Activated CD4-positive, alpha-beta memory T cell treated with anti-CD3 and anti-CD28 coated beads, Interleukin-2, amount 10 ng/mL, durations not matched to agents 7 days and 5 days (primary cell): ENCODE measurements around the gene ACTL10. TPM values are rescaled to one million over a fixed set of nuclear protein-coding genes. Genes with fewer than 3 reads are reported as not detected.
"Not testable (repeated sequence)": the region's sequence is repeated elsewhere in the genome, so short reads cannot be mapped to it uniquely, and the experiment has no call there.

Experiments used
- CTCF ChIA-PET: fragments of 350-600 bp; sonication (Branson Sonifier 250); formaldehyde crosslinking; loops from one replicate; lab custom pipeline; 2021; ENCODE audit warnings: antibody characterized with exemption, inconsistent platforms; lab: Charles Lee
- POLR2A ChIA-PET: fragments of 350-600 bp; sonication (Branson Sonifier 250); formaldehyde crosslinking; loops from one replicate; lab custom pipeline; 2021; ENCODE audit warnings: antibody characterized with exemption; lab: Charles Lee
- DNase-seq: peaks from one replicate; pipeline ENCODE4 v3.0.0-alpha.2; 2020
- H3K27ac Mint-ChIP-seq: one replicate; pipeline ENCODE4 v1.8.0; 2021; ENCODE audit warnings: mild to moderate bottlenecking, mixed read lengths
- H3K27me3 Mint-ChIP-seq: one replicate; pipeline ENCODE4 v1.8.0; 2021; ENCODE audit warnings: mixed read lengths
- H3K36me3 Mint-ChIP-seq: one replicate; pipeline ENCODE4 v1.8.0; 2021; ENCODE audit warnings: low read depth, mixed read lengths
- H3K4me1 Mint-ChIP-seq: one replicate; pipeline ENCODE4 v1.8.0; 2021; ENCODE audit warnings: mixed read lengths
- H3K4me3 Mint-ChIP-seq: one replicate; pipeline ENCODE4 v1.8.0; 2021; ENCODE audit warnings: mild to moderate bottlenecking, mixed read lengths
- H3K9me3 Mint-ChIP-seq: one replicate; pipeline ENCODE4 v1.8.0; 2021; ENCODE audit warnings: mixed read lengths
- total RNA-seq, 2 experiments: library from RNA; stranded (reverse); gene quantifications; one replicate each; pipeline ENCODE4 v1.2.3, GENCODE V29; 2021

Gene ACTL10
- 1 to 10 TPM; 3.7 to 4.5 TPM for total RNA-seq

DNA sequence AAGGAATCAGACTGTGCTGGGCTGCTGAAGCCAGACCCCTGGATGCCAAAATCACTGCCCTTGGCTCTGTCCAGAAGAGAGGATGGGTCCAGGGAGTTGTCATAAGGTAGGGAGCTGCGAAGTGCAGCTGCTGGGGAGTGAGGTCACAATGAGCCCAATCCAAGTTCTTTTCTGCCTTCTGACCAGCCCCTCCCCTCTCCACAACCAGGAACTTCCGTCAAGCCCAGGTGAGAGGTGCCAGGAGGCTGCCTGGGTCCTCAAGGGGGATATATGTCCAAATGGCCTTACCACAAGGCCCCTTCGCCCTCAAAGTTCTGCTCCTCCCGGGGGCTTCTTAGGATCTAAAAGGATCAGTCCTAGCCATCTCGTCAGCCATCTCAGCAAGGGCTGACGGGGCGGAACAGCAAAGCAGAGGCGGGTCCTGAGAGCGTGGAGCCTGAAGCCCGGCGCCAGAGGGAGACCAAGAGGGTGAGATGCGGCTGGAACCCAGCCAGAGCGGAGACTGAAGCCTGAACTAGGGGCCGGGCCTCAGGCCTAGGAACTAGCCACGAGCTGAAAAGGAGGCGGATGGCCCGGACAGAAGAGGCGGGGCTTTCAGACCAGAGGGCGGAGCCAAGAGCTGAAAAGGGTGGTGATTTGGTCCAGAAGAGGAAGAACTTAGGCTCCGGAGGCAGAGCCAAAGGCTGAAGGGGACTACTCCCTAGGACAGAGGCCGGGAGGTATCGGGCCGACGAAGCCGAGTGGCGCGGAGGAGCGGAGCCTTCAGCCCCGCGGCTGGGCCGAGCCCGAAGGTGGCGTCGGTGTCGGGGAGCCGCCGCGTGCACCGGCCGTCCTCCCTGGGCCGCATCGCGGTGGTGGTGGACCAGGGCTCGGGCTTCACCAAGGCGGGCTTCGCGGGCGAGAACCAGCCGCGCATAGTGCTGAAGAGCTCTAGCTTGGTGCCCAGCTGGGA lies at the start of gene ACTL10:
ACTL10 (plus strand) TSS at position 651 of the 952 bp plus-strand sequence. CDS start 555 bp downstream, outside the sequence.
- POLR2A ChIA-PET = interaction anchor here (0.8 to 16.8 kb wide), 20 partner anchors 9 to 445 kb away, joined by 3 to 312 read pairs (median 10); partner anchors contain the start of genes CBFA2T2, CHMP4B, EIF2S2 and PXMP4
- CTCF ChIA-PET = interaction anchor here (0.6 to 4.9 kb wide), 13 partner anchors 13 to 280 kb away, joined by 3 to 63 read pairs (median 6); partner anchors contain the start of genes CBFA2T2, PXMP4 and SNTA1
- H3K36me3 Mint-ChIP-seq = peaks cover 11% of the 10 kb centered on the region

GRCh38 chr20:33621717-33622400 lies 44.9 kb upstream of the ACTL10 start:
- DNase-seq = no peak
- Mint-ChIP-seq H3K4me1 (peaks cover 13% of the 10 kb centered on the region), H3K4me3 (no peak overlapping the region), H3K36me3 (peaks cover 34% of the 10 kb centered on the region), H3K27ac (no peak overlapping the region), H3K27me3 (no peaks in the 10 kb centered on the region), H3K9me3 (no peaks in the 10 kb centered on the region)
- ChIA-PET POLR2A (no interaction called here), CTCF (interaction anchor here (0.6 kb wide), 1 partner anchor 507 kb away, joined by 3 read pairs; no protein-coding TSS in a partner anchor)

More for the DNA sequence above, at the start of gene ACTL10:
- no peaks in the 10 kb centered on the region for H3K27me3 Mint-ChIP-seq
- H3K4me3 Mint-ChIP-seq = peak within 1 kb of the TSS; percentile 91
- H3K9me3 Mint-ChIP-seq = no peaks in the 10 kb centered on the region
- DNase-seq = peak; percentile 88
- H3K27ac Mint-ChIP-seq = peak within 1 kb of the TSS; percentile 90
- peaks cover 58% of the 10 kb centered on the region for H3K4me1 Mint-ChIP-seq

DNA sequence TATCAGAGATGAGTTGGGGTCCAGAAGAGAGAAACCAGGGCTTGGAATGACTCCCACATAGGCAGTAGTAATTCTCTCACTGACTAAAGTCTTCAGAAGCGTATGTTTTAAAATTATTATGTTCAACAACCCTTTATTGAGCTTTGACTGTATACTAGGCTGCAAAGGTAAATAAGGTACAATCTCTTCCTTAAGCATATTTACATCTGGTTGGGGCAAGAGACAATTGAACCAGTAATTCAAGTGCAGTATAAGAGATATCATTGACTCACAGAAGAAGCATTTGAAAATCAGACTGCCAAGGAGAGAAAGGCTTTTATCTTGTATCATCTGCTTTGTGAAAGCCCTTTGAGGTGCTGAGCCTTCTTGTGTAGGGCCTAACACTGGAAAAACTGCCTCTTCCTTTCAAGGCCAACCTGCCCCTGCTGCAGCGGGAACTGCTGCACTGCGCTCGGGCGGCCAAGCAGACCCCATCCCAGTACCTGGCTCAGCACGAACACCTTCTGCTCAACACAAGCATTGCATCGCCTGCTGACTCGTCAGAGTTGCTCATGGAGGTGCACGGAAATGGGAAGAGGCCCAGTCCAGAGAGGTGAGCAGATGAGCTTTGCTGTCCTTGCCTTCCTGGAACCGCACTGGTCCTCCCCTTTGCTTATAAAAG lies 43.9 kb upstream of the ACTL10 start:
- no peak overlapping the region for H3K4me3 Mint-ChIP-seq
- POLR2A ChIA-PET = no interaction called here
- no peaks in the 10 kb centered on the region for H3K27me3 Mint-ChIP-seq
- no peak for DNase-seq
- H3K9me3 Mint-ChIP-seq = no peaks in the 10 kb centered on the region
- no peak overlapping the region for H3K27ac Mint-ChIP-seq
- peaks cover 13% of the 10 kb centered on the region for H3K4me1 Mint-ChIP-seq
- CTCF ChIA-PET = interaction anchor here (0.6 kb wide), 1 partner anchor 506 kb away, joined by 3 read pairs; no protein-coding TSS in a partner anchor
- peaks cover 39% of the 10 kb centered on the region for H3K36me3 Mint-ChIP-seq

DNA sequence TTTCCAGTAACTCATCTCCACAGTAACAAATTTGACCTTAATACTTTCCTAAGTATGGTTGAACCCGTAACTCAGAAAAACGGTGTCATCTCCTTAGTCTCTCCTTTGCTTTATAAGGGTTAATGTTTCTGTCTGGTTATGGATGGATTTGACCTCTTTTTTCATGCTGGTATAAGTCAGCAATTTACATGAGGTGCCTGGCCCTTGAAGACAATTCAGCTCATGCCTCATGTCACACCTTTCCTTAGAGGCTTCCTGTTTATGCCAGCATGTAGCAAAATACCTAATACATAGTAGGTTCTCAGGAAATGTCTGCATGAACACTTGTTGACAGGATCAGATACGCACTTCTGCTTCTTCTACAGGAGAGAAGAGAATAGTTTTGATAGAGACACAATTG lies 42.3 kb upstream of the ACTL10 start:
- Mint-ChIP-seq H3K27ac (peak overlapping the region; percentile 36), H3K36me3 (peaks cover 47% of the 10 kb centered on the region), H3K9me3 (no peaks in the 10 kb centered on the region), H3K4me3 (no peak overlapping the region), H3K4me1 (peaks cover 13% of the 10 kb centered on the region), H3K27me3 (no peaks in the 10 kb centered on the region)
- DNase-seq = no peak
- ChIA-PET CTCF (no interaction called here), POLR2A (no interaction called here)

- H3K36me3 Mint-ChIP-seq = peaks cover 59% of the 10 kb centered on the region
Observed at GRCh38 chr20:33626190-33626589, 40.6 kb upstream of the ACTL10 start.

DNA sequence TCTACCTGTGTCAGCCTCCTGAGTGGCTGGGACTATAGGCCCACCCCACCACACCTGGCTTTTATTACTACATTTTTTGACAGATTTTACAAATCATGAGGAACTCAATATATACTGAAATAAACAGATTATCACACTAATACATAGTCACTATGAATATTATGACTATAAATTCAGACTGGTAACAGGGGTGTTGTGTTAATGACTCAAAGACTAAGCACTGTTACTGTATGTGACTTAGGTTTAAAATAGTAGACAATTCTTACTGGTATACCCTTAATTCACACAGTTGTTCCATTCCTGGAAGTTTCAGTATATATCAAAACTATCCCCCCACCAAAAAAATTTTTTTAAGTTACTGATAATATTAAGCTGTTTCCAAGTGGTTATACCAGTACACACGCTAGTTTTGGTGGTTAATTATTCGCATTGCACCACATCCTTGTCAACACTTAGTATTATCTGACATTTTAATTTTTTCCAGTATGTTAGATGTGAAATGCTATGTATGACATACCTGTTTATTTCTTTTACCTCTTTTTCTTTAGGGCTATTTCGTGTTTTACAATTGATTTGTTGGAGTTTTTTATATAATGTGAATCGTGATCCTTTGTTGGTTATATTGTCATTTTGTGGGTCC lies 39.0 kb upstream of the ACTL10 start:
- Mint-ChIP-seq H3K9me3 (no peaks in the 10 kb centered on the region), H3K27ac (no peak overlapping the region), H3K4me1 (peaks cover 13% of the 10 kb centered on the region), H3K36me3 (peaks cover 59% of the 10 kb centered on the region), H3K4me3 (no peak overlapping the region), H3K27me3 (no peaks in the 10 kb centered on the region)
- no peak for DNase-seq
- CTCF ChIA-PET = no interaction called here
- POLR2A ChIA-PET = no interaction called here

More at GRCh38 chr20:33626190-33626589, 40.6 kb upstream of the ACTL10 start:
- no peak for DNase-seq
- peaks cover 13% of the 10 kb centered on the region for H3K4me1 Mint-ChIP-seq
- H3K27me3 Mint-ChIP-seq = no peaks in the 10 kb centered on the region
- H3K27ac Mint-ChIP-seq = no peak overlapping the region
- no peaks in the 10 kb centered on the region for H3K9me3 Mint-ChIP-seq
- no peak overlapping the region for H3K4me3 Mint-ChIP-seq
- ChIA-PET CTCF (interaction anchor here (0.6 kb wide), 1 partner anchor 105 kb away, joined by 3 read pairs; no protein-coding TSS in a partner anchor), POLR2A (no interaction called here)

DNA sequence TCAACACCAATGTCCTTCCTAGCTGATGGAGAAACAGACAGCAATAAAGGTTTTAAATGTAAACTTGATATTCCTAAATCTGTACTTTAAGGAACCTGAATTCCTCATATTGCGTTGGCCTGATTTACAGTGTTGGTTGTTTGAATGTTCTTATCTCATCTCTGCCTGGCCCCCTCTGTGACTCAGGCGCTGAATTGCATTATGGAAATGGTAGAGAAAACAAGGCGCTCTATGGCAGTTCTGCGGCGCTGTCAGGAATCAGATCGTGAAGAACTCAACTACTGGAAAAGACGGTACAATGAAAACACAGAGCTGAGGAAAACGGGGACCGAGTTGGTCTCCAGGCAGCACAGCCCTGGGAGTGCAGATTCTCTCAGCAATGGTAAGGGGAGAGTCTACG lies 37.2 kb upstream of the ACTL10 start:
- H3K9me3 Mint-ChIP-seq = no peaks in the 10 kb centered on the region
- H3K4me3 Mint-ChIP-seq = no peak overlapping the region
- H3K36me3 Mint-ChIP-seq = peaks cover 54% of the 10 kb centered on the region
- CTCF ChIA-PET = no interaction called here
- POLR2A ChIA-PET = no interaction called here
- no peak for DNase-seq
- no peak overlapping the region for H3K27ac Mint-ChIP-seq
- H3K4me1 Mint-ChIP-seq = peaks cover 15% of the 10 kb centered on the region
- no peaks in the 10 kb centered on the region for H3K27me3 Mint-ChIP-seq

DNA sequence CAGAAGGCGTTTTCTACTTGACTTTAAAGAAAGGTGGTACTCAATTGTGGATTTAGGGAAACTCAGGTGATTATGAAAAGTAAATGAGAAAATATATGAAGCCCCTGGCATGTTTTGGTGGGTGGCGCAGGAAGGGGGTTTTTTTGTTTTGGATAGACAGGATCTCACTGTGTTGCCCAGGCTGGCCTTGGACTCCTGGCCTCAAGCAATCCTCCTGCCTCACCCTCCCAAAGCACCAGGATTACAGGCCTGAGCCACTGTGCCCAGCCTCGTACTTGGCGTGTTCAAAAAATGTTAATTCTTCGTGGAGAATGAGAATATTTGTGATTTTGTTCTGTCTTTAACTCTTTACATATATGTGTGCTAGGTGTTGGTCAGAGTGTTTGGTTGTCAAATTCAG lies 36.8 kb upstream of the ACTL10 start:
- Mint-ChIP-seq H3K27ac (no peak overlapping the region), H3K4me3 (no peak overlapping the region), H3K9me3 (no peaks in the 10 kb centered on the region), H3K36me3 (peaks cover 53% of the 10 kb centered on the region), H3K4me1 (peaks cover 13% of the 10 kb centered on the region), H3K27me3 (no peaks in the 10 kb centered on the region)
- ChIA-PET CTCF (interaction anchor here (1.2 kb wide), 1 partner anchor 115 kb away, joined by 4 read pairs; no protein-coding TSS in a partner anchor), POLR2A (no interaction called here)
- DNase-seq = no peak

DNA sequence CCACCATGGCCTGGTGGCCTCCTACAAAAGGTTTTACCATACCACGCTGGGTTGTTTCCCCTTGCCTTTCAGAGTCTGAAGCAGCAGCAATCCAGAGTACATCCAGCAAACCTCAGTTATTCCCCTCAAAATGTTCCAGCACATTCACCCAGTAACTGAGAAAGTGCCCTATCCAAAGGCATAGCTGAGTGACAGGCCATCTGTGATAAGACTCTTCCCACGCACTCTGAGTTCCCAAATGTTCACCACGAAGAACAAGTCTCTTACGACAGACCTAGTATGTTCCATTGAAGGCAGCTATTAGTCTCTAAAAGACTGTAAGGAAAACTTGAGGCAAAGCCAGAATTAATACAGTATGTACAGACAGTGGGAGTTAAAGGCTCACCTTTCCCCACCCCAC lies 36.2 kb upstream of the ACTL10 start:
- Mint-ChIP-seq H3K4me3 (no peak overlapping the region), H3K9me3 (no peaks in the 10 kb centered on the region), H3K27me3 (no peaks in the 10 kb centered on the region), H3K36me3 (peaks cover 48% of the 10 kb centered on the region), H3K27ac (no peak overlapping the region), H3K4me1 (peaks cover 11% of the 10 kb centered on the region)
- ChIA-PET POLR2A (no interaction called here), CTCF (interaction anchor here (1.2 kb wide), 1 partner anchor 116 kb away, joined by 4 read pairs; no protein-coding TSS in a partner anchor)
- no peak for DNase-seq

DNA sequence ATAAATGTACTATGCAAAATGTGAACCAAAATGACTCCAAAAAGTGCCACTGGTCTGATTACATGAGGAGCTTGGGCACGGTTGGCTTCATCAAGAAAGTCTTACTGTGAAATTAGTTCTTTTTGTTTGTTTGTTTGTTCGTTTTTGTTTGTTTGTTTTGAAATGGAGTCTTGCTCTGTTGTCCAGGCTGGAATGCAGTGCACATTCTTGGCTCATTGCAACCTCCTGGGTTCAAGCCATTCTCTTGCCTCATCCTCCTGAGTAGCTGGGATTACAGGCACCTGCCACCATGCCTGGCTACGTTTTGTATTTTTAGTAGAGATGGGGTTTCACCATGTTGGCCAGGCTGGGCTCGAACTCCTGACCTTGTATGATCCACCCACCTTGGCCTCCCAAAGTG lies 34.8 kb upstream of the ACTL10 start:
- H3K27me3 Mint-ChIP-seq, H3K9me3 Mint-ChIP-seq, H3K27ac Mint-ChIP-seq, H3K4me3 Mint-ChIP-seq, DNase-seq, CTCF ChIA-PET: not testable (repeated sequence)
- peaks cover 41% of the 10 kb centered on the region for H3K36me3 Mint-ChIP-seq
- POLR2A ChIA-PET = interaction anchor here (0.6 kb wide), 1 partner anchor 239 kb away, joined by 3 read pairs; no protein-coding TSS in a partner anchor
- peaks cover 11% of the 10 kb centered on the region for H3K4me1 Mint-ChIP-seq

- Mint-ChIP-seq H3K27ac (no peak overlapping the region), H3K36me3 (peaks cover 40% of the 10 kb centered on the region), H3K4me3 (no peak overlapping the region), H3K9me3 (no peaks in the 10 kb centered on the region), H3K27me3 (no peaks in the 10 kb centered on the region), H3K4me1 (peaks cover 15% of the 10 kb centered on the region)
- ChIA-PET CTCF (interaction anchor here (0.9 kb wide), 1 partner anchor 114 kb away, joined by 3 read pairs; no protein-coding TSS in a partner anchor), POLR2A (no interaction called here)
- no peak for DNase-seq
Observed at GRCh38 chr20:33635341-33635740, 31.4 kb upstream of the ACTL10 start.

DNA sequence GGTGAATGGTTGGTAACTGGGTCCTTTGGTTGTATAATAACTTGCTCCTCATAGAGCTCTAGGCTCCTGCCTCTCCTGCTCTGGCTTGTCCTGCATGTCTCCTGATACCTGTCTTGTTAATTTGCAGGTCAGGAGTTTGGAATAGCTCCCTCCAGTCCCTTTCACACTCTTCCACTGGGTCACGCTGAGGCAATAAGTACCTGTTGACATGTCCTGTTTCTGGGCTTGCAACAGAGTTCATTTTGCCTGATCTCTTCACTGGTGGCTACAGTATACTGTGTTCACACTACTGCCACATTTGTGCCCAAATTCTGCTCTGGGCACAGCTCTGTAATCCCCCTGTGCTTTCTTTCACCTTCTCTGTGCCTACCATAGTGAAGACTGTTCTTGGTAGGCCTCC lies 30.0 kb upstream of the ACTL10 start:
- DNase-seq = no peak
- peaks cover 15% of the 10 kb centered on the region for H3K4me1 Mint-ChIP-seq
- H3K4me3 Mint-ChIP-seq = no peak overlapping the region
- H3K27ac Mint-ChIP-seq = no peak overlapping the region
- POLR2A ChIA-PET = interaction anchor here (0.8 kb wide), 1 partner anchor 8 kb away, joined by 3 read pairs; no protein-coding TSS in a partner anchor
- no peaks in the 10 kb centered on the region for H3K27me3 Mint-ChIP-seq
- no peaks in the 10 kb centered on the region for H3K9me3 Mint-ChIP-seq
- CTCF ChIA-PET = interaction anchor here (0.5 kb wide), 1 partner anchor 83 kb away, joined by 4 read pairs; no protein-coding TSS in a partner anchor
- H3K36me3 Mint-ChIP-seq = peaks cover 42% of the 10 kb centered on the region
